ENCODE measurements around the gene TTC22. TPM values are rescaled to one million over a fixed set of nuclear protein-coding genes. Genes with fewer than 3 reads are reported as not detected.

TTC22 gene
- total and polyA plus RNA-seq, 2 donors from 2014 or later: 9.6 to 16.5 TPM

GRCh38 chr1:54741531-54741930 lies 59.6 kb downstream of the TTC22 start:
- Histone ChIP-seq H3K4me1 (ENCODE audit: control insufficient read depth in 2 of 3, insufficient read depth in 2 of 3, low read depth in 1 of 3, low read length in 3 of 3) (no peaks in the 10 kb centered on the region), H3K9ac (ENCODE audit: low read length in 3 of 3) (no peak overlapping the region), H3K36me3 (ENCODE audit: control insufficient read depth in 2 of 3, insufficient read depth in 3 of 3, low read length in 3 of 3) (peaks cover 7 to 33% (median 21%) of the 10 kb centered on the region in 3 donors), H3K27ac (ENCODE audit: low read depth in 2 of 2, low read length in 2 of 2) (no peak overlapping the region), H3K9me3 (ENCODE audit: control insufficient read depth in 2 of 3, insufficient read depth in 1 of 3, low read length in 3 of 3) (no peaks in the 10 kb centered on the region), H3K4me3 (ENCODE audit: low read length in 3 of 3) (no peak overlapping the region), H3K27me3 (ENCODE audit: control insufficient read depth, insufficient read depth, low read length) (no peaks in the 10 kb centered on the region)
- FAIRE-seq (no peak), DNase-seq (no peak)
- TF ChIP-seq CTCF (IDR thresholded peaks at IDR 0.05; ENCODE audit: borderline replicate concordance, extremely low read depth, insufficient read depth): no peak
- intact Hi-C loops (cut with DNase I): no loop called here

- no peak overlapping the region for H3K4me3 ChIP-seq (ENCODE audit: low read length in 3 of 3)
- no peaks in the 10 kb centered on the region for H3K27me3 ChIP-seq (ENCODE audit: control insufficient read depth, insufficient read depth, low read length)
- no peak for TF ChIP-seq CTCF (IDR thresholded peaks at IDR 0.05; ENCODE audit: borderline replicate concordance, extremely low read depth, insufficient read depth)
- no peaks in the 10 kb centered on the region for H3K4me1 ChIP-seq (ENCODE audit: control insufficient read depth in 2 of 3, insufficient read depth in 2 of 3, low read depth in 1 of 3, low read length in 3 of 3)
- intact Hi-C loops (cut with DNase I): no loop called here
- no peak overlapping the region for H3K9ac ChIP-seq (ENCODE audit: low read length in 3 of 3)
- FAIRE-seq (no peak), DNase-seq (no peak)
- H3K36me3 ChIP-seq (ENCODE audit: control insufficient read depth in 2 of 3, insufficient read depth in 3 of 3, low read length in 3 of 3): peaks cover 7 to 36% (median 24%) of the 10 kb centered on the region in 3 donors
- H3K9me3 ChIP-seq (ENCODE audit: control insufficient read depth in 2 of 3, insufficient read depth in 1 of 3, low read length in 3 of 3): no peaks in the 10 kb centered on the region
- H3K27ac ChIP-seq (ENCODE audit: low read depth in 2 of 2, low read length in 2 of 2): no peak overlapping the region
Measured at GRCh38 chr1:54738244-54738643, 62.9 kb downstream of the TTC22 start.

- Histone ChIP-seq H3K27ac (ENCODE audit: low read depth in 2 of 2, low read length in 2 of 2) (no peak overlapping the region), H3K4me3 (ENCODE audit: low read length in 3 of 3) (no peak overlapping the region), H3K36me3 (ENCODE audit: control insufficient read depth in 2 of 3, insufficient read depth in 3 of 3, low read length in 3 of 3) (peaks cover 7 to 30% (median 24%) of the 10 kb centered on the region in 3 donors), H3K27me3 (ENCODE audit: control insufficient read depth, insufficient read depth, low read length) (no peaks in the 10 kb centered on the region), H3K9me3 (ENCODE audit: control insufficient read depth in 2 of 3, insufficient read depth in 1 of 3, low read length in 3 of 3) (no peaks in the 10 kb centered on the region), H3K9ac (ENCODE audit: low read length in 3 of 3) (no peak overlapping the region), H3K4me1 (ENCODE audit: control insufficient read depth in 2 of 3, insufficient read depth in 2 of 3, low read depth in 1 of 3, low read length in 3 of 3) (no peaks in the 10 kb centered on the region)
- FAIRE-seq (no peak), DNase-seq (no peak)
- intact Hi-C loops (cut with DNase I): no loop called here
- TF ChIP-seq CTCF (IDR thresholded peaks at IDR 0.05; ENCODE audit: borderline replicate concordance, extremely low read depth, insufficient read depth): no peak
Measured at GRCh38 chr1:54736685-54737084, 64.4 kb downstream of the TTC22 start.

Other genes with a start within 250 kb of the TTC22 start
- not detected for gene FAM151A, start 177.8 kb downstream of the TTC22 start, total RNA-seq
- 237 TPM for gene FAM151A, start 177.8 kb downstream of the TTC22 start, polyA plus RNA-seq (ENCODE audit: insufficient read depth, low read depth, low replicate concordance)
- gene MROH7, start 159.5 kb downstream of the TTC22 start, total RNA-seq: 5.4 TPM
- 3.8 TPM for gene MROH7, start 159.5 kb downstream of the TTC22 start, polyA plus RNA-seq (ENCODE audit: insufficient read depth, low read depth, low replicate concordance)
- 18.0 TPM for gene TTC4, start 85.5 kb downstream of the TTC22 start, total RNA-seq
- gene TTC4, start 85.5 kb downstream of the TTC22 start, polyA plus RNA-seq (ENCODE audit: insufficient read depth, low read depth, low replicate concordance): 21.5 TPM
- gene PARS2, start 36.8 kb downstream of the TTC22 start, total RNA-seq: 7.1 TPM
- 7.2 TPM for gene PARS2, start 36.8 kb downstream of the TTC22 start, polyA plus RNA-seq (ENCODE audit: insufficient read depth, low read depth, low replicate concordance)
- 91.7 TPM for gene DHCR24, start 85.9 kb upstream of the TTC22 start, total RNA-seq
- gene DHCR24, start 85.9 kb upstream of the TTC22 start, polyA plus RNA-seq (ENCODE audit: insufficient read depth, low read depth, low replicate concordance): 33.7 TPM
- gene TMEM61, start 179.3 kb upstream of the TTC22 start, total RNA-seq: 7.0 TPM
- gene TMEM61, start 179.3 kb upstream of the TTC22 start, polyA plus RNA-seq (ENCODE audit: insufficient read depth, low read depth, low replicate concordance): 42.7 TPM
- gene BSND, start 197.6 kb upstream of the TTC22 start, total RNA-seq: 1.4 TPM
- 22.7 TPM for gene BSND, start 197.6 kb upstream of the TTC22 start, polyA plus RNA-seq (ENCODE audit: insufficient read depth, low read depth, low replicate concordance)
- gene PCSK9, start 238.2 kb upstream of the TTC22 start, total RNA-seq: 0.28 TPM
- gene PCSK9, start 238.2 kb upstream of the TTC22 start, polyA plus RNA-seq (ENCODE audit: insufficient read depth, low read depth, low replicate concordance): 0.13 TPM

Measured in kidney (tissue), 14 donors.